Neural cell (in vitro differentiated cells): ENCODE data around the gene EPHA4. TPM values are rescaled to one million over a fixed set of nuclear protein-coding genes. Genes with fewer than 3 reads are reported as not detected.

Experiments
- H2AFZ ChIP-seq: fragments of 200-600, 300-800 bp; sonication (generic), shearing (Covaris generic); 2 replicates; pipeline ENCODE4 v1.6.0; 2014; ENCODE audit warnings: low read depth, mild to moderate bottlenecking, antibody characterized with exemption, low read length, moderate library complexity
- H3F3A ChIP-seq: fragments of 200-600 bp; shearing (Covaris generic); 2 replicates; pipeline ENCODE4 v1.6.1; 2016; ENCODE audit warnings: mild to moderate bottlenecking, moderate library complexity, mixed read lengths, antibody characterized with exemption, low read length; ENCODE audit not compliant: insufficient read depth, poor library complexity, severe bottlenecking
- H3K27ac ChIP-seq: fragments of 200-600, 300-800 bp; sonication (generic), shearing (Covaris generic); 2 replicates; pipeline ENCODE4 v1.5.1; 2014; ENCODE audit warnings: mild to moderate bottlenecking, low read length, moderate library complexity
- H3K27me3 ChIP-seq: fragments of 300-800, 200-600 bp; sonication (generic), shearing (Covaris generic); 2 replicates; pipeline ENCODE4 v1.6.0; 2014; ENCODE audit warnings: mild to moderate bottlenecking, low read depth, low read length, moderate library complexity; ENCODE audit not compliant: insufficient read depth
- H3K36me3 ChIP-seq: fragments of 300-800, 200-600 bp; sonication (generic), shearing (Covaris generic); 2 replicates; pipeline ENCODE4 v1.5.1; 2014; ENCODE audit warnings: mild to moderate bottlenecking, antibody characterized with exemption, low read length, moderate library complexity; ENCODE audit not compliant: insufficient read depth
- H3K4me2 ChIP-seq: fragments of 300-800, 200-600 bp; sonication (generic), shearing (Covaris generic); 2 replicates; pipeline ENCODE4 v1.6.0; 2014; ENCODE audit warnings: mild to moderate bottlenecking, low read length
- H3K4me3 ChIP-seq: fragments of 300-800, 200-600 bp; sonication (generic), shearing (Covaris generic); 2 replicates; pipeline ENCODE4 v1.5.1; 2014; ENCODE audit warnings: mild to moderate bottlenecking, low read length, moderate library complexity
- H3K79me2 ChIP-seq: fragments of 200-600 bp; shearing (Covaris generic); replicated peaks from 2 replicates; pipeline ENCODE4 v1.6.0; 2014; ENCODE audit warnings: mild to moderate bottlenecking, low read length, moderate library complexity; ENCODE audit not compliant: insufficient read depth
- H3K9ac ChIP-seq: fragments of 300-800, 200-600 bp; sonication (generic), shearing (Covaris generic); 2 replicates; pipeline ENCODE4 v1.6.1; 2016; ENCODE audit warnings: mild to moderate bottlenecking, low read length, mixed read lengths
- H3K9me2 ChIP-seq: fragments of 200-600 bp; shearing (Covaris generic); 2 replicates; pipeline ENCODE4 v1.6.1; 2016; ENCODE audit warnings: mild to moderate bottlenecking, low read length, mixed read lengths; ENCODE audit not compliant: insufficient read depth
- H3K9me3 ChIP-seq: fragments of 200-600, 300-800 bp; sonication (generic), shearing (Covaris generic); 2 replicates; pipeline ENCODE4 v1.6.1; 2016; ENCODE audit warnings: mild to moderate bottlenecking, mixed run types, low read length, moderate library complexity, mixed read lengths
- H4K20me1 ChIP-seq: fragments of 200-600 bp; shearing (Covaris generic); 2 replicates; pipeline ENCODE4 v1.6.1; 2016; ENCODE audit warnings: mild to moderate bottlenecking, mixed run types; ENCODE audit not compliant: insufficient read depth
- EP300 ChIP-seq: fragments of 450-650 bp; conservative IDR thresholded peaks from 2 replicates; pipeline ENCODE4 v1.6.1; 2014; ENCODE audit warnings: antibody characterized with exemption, mild to moderate bottlenecking, moderate library complexity; ENCODE audit not compliant: poor library complexity, severe bottlenecking
- EZH2 ChIP-seq: fragments of 200-600, 300-800 bp; shearing (Covaris generic), sonication (generic); IDR thresholded peaks from 2 replicates; pipeline ENCODE4 v1.6.1; 2014; ENCODE audit warnings: antibody characterized with exemption, low read length, borderline replicate concordance, mild to moderate bottlenecking; ENCODE audit not compliant: insufficient read depth, poor library complexity, severe bottlenecking
- MXI1 ChIP-seq: fragments of 450-650 bp; conservative IDR thresholded peaks from 2 replicates; pipeline ENCODE4 v1.6.1; 2014; ENCODE audit warnings: antibody characterized with exemption, mild to moderate bottlenecking; ENCODE audit not compliant: poor library complexity, severe bottlenecking
- POLR2AphosphoS5 ChIP-seq: IDR thresholded peaks from 2 replicates; pipeline ENCODE4 v1.6.1; 2012
- RAD21 ChIP-seq: fragments of 450-650 bp; conservative IDR thresholded peaks from 2 replicates; pipeline ENCODE4 v1.6.1; 2014; ENCODE audit warnings: antibody characterized with exemption, mild to moderate bottlenecking, moderate library complexity
- SMC3 ChIP-seq: fragments of 450-650 bp; conservative IDR thresholded peaks from 2 replicates; pipeline ENCODE4 v1.6.1; 2014; ENCODE audit warnings: antibody characterized with exemption, mild to moderate bottlenecking, moderate library complexity; ENCODE audit not compliant: poor library complexity
- TAF1 ChIP-seq: IDR thresholded peaks from 2 replicates; pipeline ENCODE4 v1.6.1; 2012; ENCODE audit warnings: low read depth
- polyA plus RNA-seq: library from polyadenylated mRNA; depleted of rRNA; stranded (reverse); fragments of >200 nt; gene quantifications from 2 replicates; pipeline ENCODE4 v1.2.3, GENCODE V29; 2014
- TF ChIP-seq, protein P1 (sequence below): IDR thresholded peaks from 2 replicates; pipeline ENCODE4 v1.6.1; 2012; ENCODE audit warnings: borderline replicate concordance
- TF ChIP-seq, protein P2 (sequence below): fragments of 450-650 bp; IDR thresholded peaks from 2 replicates; pipeline ENCODE4 v1.5.1; 2014; ENCODE audit warnings: antibody characterized with exemption, mild to moderate bottlenecking, moderate library complexity; ENCODE audit not compliant: poor library complexity, severe bottlenecking

EPHA4 gene
- polyA plus RNA-seq, 1 donor from 2014 or later, result 71.1 TPM

- H3K9me3 ChIP-seq, result no peaks in the 10 kb centered on the region
- H4K20me1 ChIP-seq, result no peaks in the 10 kb centered on the region
- no peak for TF ChIP-seq MXI1
- no peak for TF ChIP-seq POLR2AphosphoS5
- TF ChIP-seq, protein P1, sequence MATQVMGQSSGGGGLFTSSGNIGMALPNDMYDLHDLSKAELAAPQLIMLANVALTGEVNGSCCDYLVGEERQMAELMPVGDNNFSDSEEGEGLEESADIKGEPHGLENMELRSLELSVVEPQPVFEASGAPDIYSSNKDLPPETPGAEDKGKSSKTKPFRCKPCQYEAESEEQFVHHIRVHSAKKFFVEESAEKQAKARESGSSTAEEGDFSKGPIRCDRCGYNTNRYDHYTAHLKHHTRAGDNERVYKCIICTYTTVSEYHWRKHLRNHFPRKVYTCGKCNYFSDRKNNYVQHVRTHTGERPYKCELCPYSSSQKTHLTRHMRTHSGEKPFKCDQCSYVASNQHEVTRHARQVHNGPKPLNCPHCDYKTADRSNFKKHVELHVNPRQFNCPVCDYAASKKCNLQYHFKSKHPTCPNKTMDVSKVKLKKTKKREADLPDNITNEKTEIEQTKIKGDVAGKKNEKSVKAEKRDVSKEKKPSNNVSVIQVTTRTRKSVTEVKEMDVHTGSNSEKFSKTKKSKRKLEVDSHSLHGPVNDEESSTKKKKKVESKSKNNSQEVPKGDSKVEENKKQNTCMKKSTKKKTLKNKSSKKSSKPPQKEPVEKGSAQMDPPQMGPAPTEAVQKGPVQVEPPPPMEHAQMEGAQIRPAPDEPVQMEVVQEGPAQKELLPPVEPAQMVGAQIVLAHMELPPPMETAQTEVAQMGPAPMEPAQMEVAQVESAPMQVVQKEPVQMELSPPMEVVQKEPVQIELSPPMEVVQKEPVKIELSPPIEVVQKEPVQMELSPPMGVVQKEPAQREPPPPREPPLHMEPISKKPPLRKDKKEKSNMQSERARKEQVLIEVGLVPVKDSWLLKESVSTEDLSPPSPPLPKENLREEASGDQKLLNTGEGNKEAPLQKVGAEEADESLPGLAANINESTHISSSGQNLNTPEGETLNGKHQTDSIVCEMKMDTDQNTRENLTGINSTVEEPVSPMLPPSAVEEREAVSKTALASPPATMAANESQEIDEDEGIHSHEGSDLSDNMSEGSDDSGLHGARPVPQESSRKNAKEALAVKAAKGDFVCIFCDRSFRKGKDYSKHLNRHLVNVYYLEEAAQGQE, result no peak
- no peak for TF ChIP-seq TAF1
- no peak for TF ChIP-seq EZH2
- TF ChIP-seq, protein P2, sequence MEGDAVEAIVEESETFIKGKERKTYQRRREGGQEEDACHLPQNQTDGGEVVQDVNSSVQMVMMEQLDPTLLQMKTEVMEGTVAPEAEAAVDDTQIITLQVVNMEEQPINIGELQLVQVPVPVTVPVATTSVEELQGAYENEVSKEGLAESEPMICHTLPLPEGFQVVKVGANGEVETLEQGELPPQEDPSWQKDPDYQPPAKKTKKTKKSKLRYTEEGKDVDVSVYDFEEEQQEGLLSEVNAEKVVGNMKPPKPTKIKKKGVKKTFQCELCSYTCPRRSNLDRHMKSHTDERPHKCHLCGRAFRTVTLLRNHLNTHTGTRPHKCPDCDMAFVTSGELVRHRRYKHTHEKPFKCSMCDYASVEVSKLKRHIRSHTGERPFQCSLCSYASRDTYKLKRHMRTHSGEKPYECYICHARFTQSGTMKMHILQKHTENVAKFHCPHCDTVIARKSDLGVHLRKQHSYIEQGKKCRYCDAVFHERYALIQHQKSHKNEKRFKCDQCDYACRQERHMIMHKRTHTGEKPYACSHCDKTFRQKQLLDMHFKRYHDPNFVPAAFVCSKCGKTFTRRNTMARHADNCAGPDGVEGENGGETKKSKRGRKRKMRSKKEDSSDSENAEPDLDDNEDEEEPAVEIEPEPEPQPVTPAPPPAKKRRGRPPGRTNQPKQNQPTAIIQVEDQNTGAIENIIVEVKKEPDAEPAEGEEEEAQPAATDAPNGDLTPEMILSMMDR, result no peak
- no peak for TF ChIP-seq EP300
- no peak for TF ChIP-seq RAD21
- no peak for TF ChIP-seq SMC3
- H3K4me3 ChIP-seq, result no peak overlapping the region
- H2AFZ ChIP-seq, result no peak overlapping the region
- no peaks in the 10 kb centered on the region for H3K9me2 ChIP-seq
- peaks cover 84% of the 10 kb centered on the region for H3K79me2 ChIP-seq
- H3F3A ChIP-seq, result no peaks in the 10 kb centered on the region
- no peak overlapping the region for H3K27ac ChIP-seq
- H3K9ac ChIP-seq, result no peak overlapping the region
- H3K27me3 ChIP-seq, result no peaks in the 10 kb centered on the region
- H3K36me3 ChIP-seq, result no peaks in the 10 kb centered on the region
- no peak overlapping the region for H3K4me2 ChIP-seq
Observed at GRCh38 chr2:221529943-221530652, 42.0 kb downstream of the EPHA4 start.

GRCh38 chr2:221529177-221529942 lies 42.7 kb downstream of the EPHA4 start:
- no peak overlapping the region for H2AFZ ChIP-seq
- no peaks in the 10 kb centered on the region for H3K27me3 ChIP-seq
- no peak overlapping the region for H3K27ac ChIP-seq
- no peak overlapping the region for H3K9ac ChIP-seq
- H3K9me2 ChIP-seq, result no peaks in the 10 kb centered on the region
- H3K36me3 ChIP-seq, result no peaks in the 10 kb centered on the region
- no peak overlapping the region for H3K4me3 ChIP-seq
- no peaks in the 10 kb centered on the region for H3K9me3 ChIP-seq
- no peaks in the 10 kb centered on the region for H4K20me1 ChIP-seq
- no peaks in the 10 kb centered on the region for H3F3A ChIP-seq
- H3K4me2 ChIP-seq, result no peak overlapping the region
- H3K79me2 ChIP-seq, result peaks cover 88% of the 10 kb centered on the region
- TF ChIP-seq, protein P2, result no peak
- TF ChIP-seq, protein P1, result no peak
- no peak for TF ChIP-seq POLR2AphosphoS5
- TF ChIP-seq EZH2, result no peak
- no peak for TF ChIP-seq EP300
- TF ChIP-seq TAF1, result no peak
- no peak for TF ChIP-seq RAD21
- no peak for TF ChIP-seq SMC3
- no peak for TF ChIP-seq MXI1
